ENCODE data around the gene MPP1. TPM values are rescaled to one million over a fixed set of nuclear protein-coding genes. Genes with fewer than 3 reads are reported as not detected.
A peak's percentile ranks its signal among the peaks of the same experiment; 100 is the strongest.

MPP1 gene
- total RNA-seq, 6 donors from 2014 or later, result 34.2 to 88.0 (median 52.4) TPM

- peaks cover 5 to 74% (median 31%) of the 10 kb centered on the region in 4 donors for H3K36me3 ChIP-seq
These were observed 30.7 kb downstream of the MPP1 start for GRCh38 chrX:154774622-154775021.

GRCh38 chrX:154762537-154763296 lies 42.6 kb downstream of the MPP1 start, which contains the start of gene DKC1:
DKC1 (plus strand) TSS chrX:154762864; CDS start chrX:154762966, 102 bp downstream.
- 0 to 46% methylated on average over 4 to 73 of the region's 84 CpGs for WGBS, 2 donors
- peaks cover 0 to 24% (median 7%) of the 10 kb centered on the region in 4 donors for H3K36me3 ChIP-seq
- ATAC-seq (ENCODE audit: low FRiP score in 2 of 2), result peak; percentile 96 to 99

More at GRCh38 chrX:154774622-154775021, 30.7 kb downstream of the MPP1 start:
- no peak overlapping the region for H3K27ac ChIP-seq
- H3K4me3 ChIP-seq, result no peak overlapping the region
- H3K9me3 ChIP-seq, result no peaks in the 10 kb centered on the region
- DNase-seq (no peak), ATAC-seq (ENCODE audit: low FRiP score in 2 of 2) (no peak)
- no peaks in the 10 kb centered on the region for H3K27me3 ChIP-seq
- TF ChIP-seq POLR2A (IDR thresholded peaks at IDR 0.05), result no peak
- TF ChIP-seq CTCF (IDR thresholded peaks at IDR 0.05), result no peak
- no peak for TF ChIP-seq EP300 (IDR thresholded peaks at IDR 0.05)
- no peak for TF ChIP-seq POLR2AphosphoS5 (IDR thresholded peaks at IDR 0.05)
- no peaks in the 10 kb centered on the region for H3K4me1 ChIP-seq
- WGBS, 2 donors, result 91 to 94% methylated on average over 3 to 5 of the region's 5 CpGs

GRCh38 chrX:154761977-154762536 lies 43.2 kb downstream of the MPP1 start:
- no peak for ATAC-seq (ENCODE audit: low FRiP score in 2 of 2)
- WGBS, 2 donors, result 5 to 38% methylated on average over 11 of the region's 11 CpGs
- H3K9me3 ChIP-seq, result peaks cover 0 to 4% (median 0%) of the 10 kb centered on the region in 4 donors
- TF ChIP-seq CTCF (IDR thresholded peaks at IDR 0.05) (no peak), EP300 (IDR thresholded peaks at IDR 0.05) (no peak), POLR2AphosphoS5 (IDR thresholded peaks at IDR 0.05) (no peak), POLR2A (IDR thresholded peaks at IDR 0.05) (no peak)
- H3K27ac ChIP-seq, result peak overlapping the region; percentile 20 to 80 (median 78)
- H3K4me1 ChIP-seq, result peaks cover 0 to 7% (median 5%) of the 10 kb centered on the region in 4 donors
- peaks cover 0 to 18% (median 5%) of the 10 kb centered on the region in 4 donors for H3K36me3 ChIP-seq
- no peak for DNase-seq
- H3K4me3 ChIP-seq, result peak overlapping the region in 3 of 4 donors; percentile 68 to 79 (median 72)
- H3K27me3 ChIP-seq, result no peaks in the 10 kb centered on the region

More at GRCh38 chrX:154762537-154763296, 42.6 kb downstream of the MPP1 start, which contains the start of gene DKC1:
- peaks cover 0 to 7% (median 5%) of the 10 kb centered on the region in 4 donors for H3K4me1 ChIP-seq
- H3K27me3 ChIP-seq, result no peaks in the 10 kb centered on the region
- H3K27ac ChIP-seq, result peak within 1 kb of the TSS; percentile 20 to 80 (median 78)
- peak within 1 kb of the TSS; percentile 18 to 79 (median 70) for H3K4me3 ChIP-seq
- TF ChIP-seq CTCF (IDR thresholded peaks at IDR 0.05) (peak in 4 of 6 experiments; percentile 7 to 19 (median 12)), POLR2AphosphoS5 (IDR thresholded peaks at IDR 0.05) (peak; percentile 48 to 49), EP300 (IDR thresholded peaks at IDR 0.05) (no peak), POLR2A (IDR thresholded peaks at IDR 0.05) (peak in 3 of 4 donors; percentile 30 to 66 (median 56))
- DNase-seq, result peak; percentile 97 to 98
- H3K9me3 ChIP-seq, result peaks cover 0 to 4% (median 0%) of the 10 kb centered on the region in 4 donors

GRCh38 chrX:154758696-154759095 lies 46.6 kb downstream of the MPP1 start:
- TF ChIP-seq EP300 (IDR thresholded peaks at IDR 0.05) (peak in 1 of 4 donors; percentile 53), POLR2AphosphoS5 (IDR thresholded peaks at IDR 0.05) (no peak)
- Histone ChIP-seq H3K36me3 (no peaks in the 10 kb centered on the region), H3K4me1 (peaks cover 0 to 6% (median under 1%) of the 10 kb centered on the region in 4 donors), H3K4me3 (no peak overlapping the region), H3K27ac (no peak overlapping the region), H3K9me3 (peaks cover 0 to 4% (median 0%) of the 10 kb centered on the region in 4 donors), H3K27me3 (no peaks in the 10 kb centered on the region)
- WGBS, 2 donors, result 58 to 80% methylated on average over 1 to 4 of the region's 4 CpGs
- ATAC-seq (ENCODE audit: low FRiP score in 2 of 2) (no peak), DNase-seq (peak in 1 of 2 donors; percentile 54)

All from upper lobe of left lung (tissue), 6 donors.